PC-3 (cell line): Measurements from ENCODE around the gene ATF6.

Experiments used
- EZH2 ChIP-seq: fragments of 300-600 bp; sonication (generic); IDR thresholded peaks from one replicate; pipeline ENCODE4 v1.6.1; 2017; ENCODE audit warnings: antibody characterized with exemption, mild to moderate bottlenecking, low read length; ENCODE audit not compliant: unreplicated experiment
- EZH2phosphoT487 ChIP-seq: fragments of 300-600 bp; sonication (generic); IDR thresholded peaks from 2 replicates; pipeline ENCODE4 v1.6.1; 2018; ENCODE audit warnings: mild to moderate bottlenecking, antibody characterized with exemption, low read length, borderline replicate concordance
- TF ChIP-seq, protein P1 (sequence below): fragments of 300-600 bp; sonication (generic); conservative IDR thresholded peaks from 2 replicates; pipeline ENCODE4 v1.5.1; 2017; ENCODE audit warnings: antibody characterized with exemption, low read depth, mild to moderate bottlenecking, low read length

DNA sequence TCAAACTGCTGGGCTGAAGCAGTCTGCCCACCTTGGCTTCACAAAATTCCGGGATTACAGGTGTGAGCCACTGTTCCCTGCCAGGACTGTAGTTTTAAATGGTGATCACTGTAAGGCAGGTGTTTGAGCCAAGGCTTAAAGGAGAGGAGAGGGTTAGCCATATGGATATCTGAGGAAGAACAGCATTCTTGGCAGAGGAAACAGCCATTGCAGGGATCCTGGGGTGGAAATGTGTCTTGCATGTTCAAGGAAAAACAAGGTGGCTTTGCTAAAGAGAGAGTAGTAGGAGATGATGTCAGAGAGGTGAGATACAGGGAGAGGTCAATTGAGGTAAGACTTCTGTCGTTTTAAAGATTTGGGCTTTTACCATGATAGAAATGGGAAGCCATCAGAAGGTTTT is 73.5 kb downstream of the ATF6 start:
- TF ChIP-seq EZH2phosphoT487 (no peak), EZH2 (no peak)
- TF ChIP-seq, protein P1, sequence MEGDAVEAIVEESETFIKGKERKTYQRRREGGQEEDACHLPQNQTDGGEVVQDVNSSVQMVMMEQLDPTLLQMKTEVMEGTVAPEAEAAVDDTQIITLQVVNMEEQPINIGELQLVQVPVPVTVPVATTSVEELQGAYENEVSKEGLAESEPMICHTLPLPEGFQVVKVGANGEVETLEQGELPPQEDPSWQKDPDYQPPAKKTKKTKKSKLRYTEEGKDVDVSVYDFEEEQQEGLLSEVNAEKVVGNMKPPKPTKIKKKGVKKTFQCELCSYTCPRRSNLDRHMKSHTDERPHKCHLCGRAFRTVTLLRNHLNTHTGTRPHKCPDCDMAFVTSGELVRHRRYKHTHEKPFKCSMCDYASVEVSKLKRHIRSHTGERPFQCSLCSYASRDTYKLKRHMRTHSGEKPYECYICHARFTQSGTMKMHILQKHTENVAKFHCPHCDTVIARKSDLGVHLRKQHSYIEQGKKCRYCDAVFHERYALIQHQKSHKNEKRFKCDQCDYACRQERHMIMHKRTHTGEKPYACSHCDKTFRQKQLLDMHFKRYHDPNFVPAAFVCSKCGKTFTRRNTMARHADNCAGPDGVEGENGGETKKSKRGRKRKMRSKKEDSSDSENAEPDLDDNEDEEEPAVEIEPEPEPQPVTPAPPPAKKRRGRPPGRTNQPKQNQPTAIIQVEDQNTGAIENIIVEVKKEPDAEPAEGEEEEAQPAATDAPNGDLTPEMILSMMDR: no peak
